Spinal cord (tissue), 10 donors: ENCODE data around the gene CDAN1. TPM values are rescaled to one million over a fixed set of nuclear protein-coding genes. Genes with fewer than 3 reads are reported as not detected.
"Not testable (repeated sequence)": the region's sequence is repeated elsewhere in the genome, so short reads cannot be mapped to it uniquely, and the experiment has no call there.

Source experiments
- DNase-seq, 6 donors: peaks; one replicate each; pipeline versions ENCODE4 v3.0.0 to v3.0.0-alpha.2; 2013 to 2015; ENCODE audit warnings: low spot score in 6 of 6, low read depth in 4 of 6
- H3K27ac ChIP-seq: one replicate; pipeline ENCODE4 v1.5.1; 2013; ENCODE audit warnings: low read depth, low read length, control low read depth
- H3K27me3 ChIP-seq: one replicate; pipeline ENCODE4 v1.6.1; 2013; ENCODE audit warnings: low read length; ENCODE audit not compliant: control insufficient read depth, insufficient read depth
- H3K36me3 ChIP-seq: one replicate; pipeline ENCODE4 v1.6.1; 2013; ENCODE audit warnings: low read length; ENCODE audit not compliant: control insufficient read depth, insufficient read depth
- H3K4me1 ChIP-seq: one replicate; pipeline ENCODE4 v1.6.1; 2013; ENCODE audit warnings: low read length; ENCODE audit not compliant: control insufficient read depth, insufficient read depth
- H3K4me3 ChIP-seq: one replicate; pipeline ENCODE4 v1.5.1; 2013; ENCODE audit warnings: low read depth, low read length, control low read depth
- H3K9me3 ChIP-seq: one replicate; pipeline ENCODE4 v1.6.1; 2013; ENCODE audit warnings: low read length; ENCODE audit not compliant: control insufficient read depth, insufficient read depth
- WGBS: methylation state at CpG from one replicate; pipeline ENCODE4 v1.1.5; 2013; ENCODE audit warnings: missing lambda C conversion rate; ENCODE audit not compliant: insufficient coverage; 5-methylcytosine and 5-hydroxymethylcytosine counted together
- long read RNA-seq, 4 donors: transcript quantifications; one replicate each; lab custom pipeline, GENCODE V29; 2026
- polyA plus RNA-seq, 2 donors: library from polyadenylated mRNA; unstranded; fragments of 120-200 nt; gene quantifications; one replicate each; pipeline ENCODE4 v1.2.1, GENCODE V29; 2013; ENCODE audit not compliant: insufficient read length in 2 of 2
- total RNA-seq, 2 donors: library from RNA; depleted of rRNA in 1 of 2; stranded (reverse); fragments of 120-200 nt in 1 of 2; fragments of >200 nt in 1 of 2; gene quantifications; one replicate each; pipeline versions ENCODE4 v1.2.3 to v1.2.4, GENCODE V29; 2013 to 2014
- donor health status: healthy.

CDAN1 gene, protein sequence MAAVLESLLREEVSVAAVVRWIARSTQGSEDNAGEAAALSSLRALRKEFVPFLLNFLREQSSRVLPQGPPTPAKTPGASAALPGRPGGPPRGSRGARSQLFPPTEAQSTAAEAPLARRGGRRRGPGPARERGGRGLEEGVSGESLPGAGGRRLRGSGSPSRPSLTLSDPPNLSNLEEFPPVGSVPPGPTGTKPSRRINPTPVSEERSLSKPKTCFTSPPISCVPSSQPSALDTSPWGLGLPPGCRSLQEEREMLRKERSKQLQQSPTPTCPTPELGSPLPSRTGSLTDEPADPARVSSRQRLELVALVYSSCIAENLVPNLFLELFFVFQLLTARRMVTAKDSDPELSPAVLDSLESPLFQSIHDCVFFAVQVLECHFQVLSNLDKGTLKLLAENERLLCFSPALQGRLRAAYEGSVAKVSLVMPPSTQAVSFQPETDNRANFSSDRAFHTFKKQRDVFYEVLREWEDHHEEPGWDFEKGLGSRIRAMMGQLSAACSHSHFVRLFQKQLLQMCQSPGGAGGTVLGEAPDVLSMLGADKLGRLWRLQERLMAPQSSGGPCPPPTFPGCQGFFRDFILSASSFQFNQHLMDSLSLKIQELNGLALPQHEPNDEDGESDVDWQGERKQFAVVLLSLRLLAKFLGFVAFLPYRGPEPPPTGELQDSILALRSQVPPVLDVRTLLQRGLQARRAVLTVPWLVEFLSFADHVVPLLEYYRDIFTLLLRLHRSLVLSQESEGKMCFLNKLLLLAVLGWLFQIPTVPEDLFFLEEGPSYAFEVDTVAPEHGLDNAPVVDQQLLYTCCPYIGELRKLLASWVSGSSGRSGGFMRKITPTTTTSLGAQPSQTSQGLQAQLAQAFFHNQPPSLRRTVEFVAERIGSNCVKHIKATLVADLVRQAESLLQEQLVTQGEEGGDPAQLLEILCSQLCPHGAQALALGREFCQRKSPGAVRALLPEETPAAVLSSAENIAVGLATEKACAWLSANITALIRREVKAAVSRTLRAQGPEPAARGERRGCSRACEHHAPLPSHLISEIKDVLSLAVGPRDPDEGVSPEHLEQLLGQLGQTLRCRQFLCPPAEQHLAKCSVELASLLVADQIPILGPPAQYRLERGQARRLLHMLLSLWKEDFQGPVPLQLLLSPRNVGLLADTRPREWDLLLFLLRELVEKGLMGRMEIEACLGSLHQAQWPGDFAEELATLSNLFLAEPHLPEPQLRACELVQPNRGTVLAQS
- total RNA-seq (10 to 100 TPM in 1 of 2 donors, 1 to 10 TPM in 1; 9.9 to 18.4 TPM), polyA plus RNA-seq (10 to 100 TPM; 16.5 to 23.1 TPM)
- long read RNA-seq, donor 1, transcript CDAN1-204 (1 exons, 2,076 nt): major isoform, 9 of 9 reads
- long read RNA-seq, donor 1, partial matches to known transcripts: 0 of 9 reads
- long read RNA-seq, donor 1, other reads (novel, unspliced or antisense): 0 of 9 reads
- long read RNA-seq, donor 2, partial matches to known transcripts: 0 of 3 reads
- long read RNA-seq, donor 2, other reads (novel, unspliced or antisense): 0 of 3 reads
- long read RNA-seq, donor 3, partial matches to known transcripts: 0 of 5 reads
- long read RNA-seq, donor 3, other reads (novel, unspliced or antisense): 0 of 5 reads
- long read RNA-seq, donor 4, transcript CDAN1-204 (1 exons, 2,076 nt): major isoform, 18 of 20 reads
- long read RNA-seq, donor 4, partial matches to known transcripts: 0 of 20 reads
- long read RNA-seq, donor 4, other reads (novel, unspliced or antisense): 0 of 20 reads

DNA sequence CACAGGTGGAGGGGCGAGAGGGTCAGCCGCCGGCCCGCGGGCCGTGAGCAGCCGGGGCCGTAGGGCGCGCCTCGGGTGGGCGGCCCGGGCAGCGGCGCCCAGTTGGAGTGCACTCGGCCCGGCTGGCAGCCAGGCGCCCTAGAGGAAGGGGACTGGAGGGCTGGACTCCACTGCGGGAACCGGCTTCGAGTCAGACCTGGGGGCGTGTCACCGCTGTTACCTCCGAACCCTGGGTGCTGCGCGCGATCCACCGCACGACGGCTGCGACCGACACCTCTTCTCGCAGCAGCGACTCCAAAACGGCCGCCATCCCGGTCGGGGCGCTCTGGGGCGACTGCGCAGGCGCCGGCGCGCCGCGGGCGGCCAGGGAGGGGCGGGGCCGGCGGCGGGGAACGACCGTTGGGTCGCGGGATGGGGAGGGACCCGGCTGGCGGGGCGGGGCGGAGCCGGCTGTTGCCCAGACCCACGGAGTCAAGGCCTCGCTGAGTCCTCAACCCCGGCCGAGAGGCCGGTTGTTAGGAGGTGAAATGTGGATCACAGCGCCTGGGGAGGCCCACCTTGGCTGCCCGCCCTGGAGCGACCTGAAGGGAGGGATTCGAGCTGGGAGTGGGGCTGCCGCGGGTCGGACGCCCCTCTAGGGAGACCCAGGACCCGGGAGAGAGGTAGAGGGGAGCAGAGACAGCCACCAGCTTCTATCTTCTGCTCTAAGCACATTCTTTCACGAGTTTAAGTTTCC, at the start of gene CDAN1:
Gene CDAN1, minus strand, starts transcription at position 336 of the 736 bp plus-strand sequence. Its CDS starts 26 bp downstream, at position 310.
- Histone ChIP-seq H3K36me3 (peaks cover 37% of the 10 kb centered on the region), H3K27me3 (no peaks in the 10 kb centered on the region), H3K9me3 (no peaks in the 10 kb centered on the region), H3K4me3 (peak within 1 kb of the TSS; percentile 73), H3K27ac (peak within 1 kb of the TSS; percentile 92), H3K4me1 (peaks cover 21% of the 10 kb centered on the region)
- WGBS: under 1% methylated on average over 71 of the region's 76 CpGs
- DNase-seq: peak; percentile 60 to 95 (median 78)

GRCh38 chr15:42785569-42785968, 48.6 kb upstream of the CDAN1 start:
- H3K27me3 ChIP-seq: no peaks in the 10 kb centered on the region
- peaks cover 9% of the 10 kb centered on the region for H3K36me3 ChIP-seq
- H3K4me1 ChIP-seq: no peaks in the 10 kb centered on the region
- H3K9me3 ChIP-seq: no peaks in the 10 kb centered on the region
- H3K27ac ChIP-seq: no peak overlapping the region
- H3K4me3 ChIP-seq: no peak overlapping the region
- no peak for DNase-seq
- WGBS: 57% methylated on average over 1 of the region's 2 CpGs

GRCh38 chr15:42784705-42785104, 47.8 kb upstream of the CDAN1 start:
- no peak overlapping the region for H3K27ac ChIP-seq

DNA sequence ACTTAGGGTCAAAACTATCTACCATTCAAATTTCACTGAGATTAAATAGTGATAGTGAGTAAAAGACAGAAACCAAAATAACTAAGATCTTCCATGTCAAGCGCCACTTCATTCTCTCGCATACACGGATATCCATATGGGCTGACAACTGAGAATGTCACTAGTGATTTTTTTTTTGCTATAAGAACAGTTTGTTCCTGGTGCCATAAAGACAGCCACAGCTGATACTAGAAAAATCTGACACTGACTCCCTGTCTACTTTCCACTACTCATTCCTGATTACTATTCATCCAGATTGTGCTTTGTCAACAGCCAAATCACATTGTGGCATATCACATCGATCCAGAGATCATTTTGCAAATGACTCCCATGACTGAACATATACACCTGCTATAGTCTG, 45.8 kb upstream of the CDAN1 start:
- no peaks in the 10 kb centered on the region for H3K27me3 ChIP-seq
- H3K9me3 ChIP-seq: no peaks in the 10 kb centered on the region
- H3K36me3 ChIP-seq: peaks cover 5% of the 10 kb centered on the region
- H3K27ac ChIP-seq: no peak overlapping the region
- no peak overlapping the region for H3K4me3 ChIP-seq
- peak in 1 of 6 donors; percentile 51 for DNase-seq
- no peaks in the 10 kb centered on the region for H3K4me1 ChIP-seq
- no CpG with 5 or more reads among the region's 4 CpGs for WGBS

More at GRCh38 chr15:42784705-42785104, 47.8 kb upstream of the CDAN1 start:
- peaks cover 9% of the 10 kb centered on the region for H3K36me3 ChIP-seq
- no peaks in the 10 kb centered on the region for H3K4me1 ChIP-seq
- WGBS: no CpG with 5 or more reads among the region's 1 CpG
- H3K4me3 ChIP-seq: no peak overlapping the region
- DNase-seq: no peak
- no peaks in the 10 kb centered on the region for H3K27me3 ChIP-seq
- no peaks in the 10 kb centered on the region for H3K9me3 ChIP-seq

DNA sequence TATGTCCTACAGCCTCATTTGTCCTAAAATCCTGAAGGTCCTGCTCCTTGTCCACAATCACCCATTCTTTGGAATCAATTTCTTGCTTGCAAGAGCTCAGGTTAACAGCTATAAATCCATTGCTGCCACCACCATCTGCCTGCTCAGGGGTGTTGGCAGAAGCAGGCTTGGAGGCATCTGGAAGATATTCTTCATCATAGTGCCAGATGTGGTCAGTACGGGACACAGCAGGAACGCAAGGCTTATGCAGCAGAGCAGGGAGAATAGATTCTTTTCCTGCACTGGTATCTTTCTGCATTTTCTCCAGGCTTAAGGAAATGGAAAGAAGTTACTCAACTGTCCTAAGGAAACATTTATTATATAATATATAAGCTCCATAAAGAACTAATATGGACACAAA, 38.5 kb upstream of the CDAN1 start:
- no CpG with 5 or more reads among the region's 2 CpGs for WGBS
- Histone ChIP-seq H3K4me1 (no peaks in the 10 kb centered on the region), H3K27me3 (no peaks in the 10 kb centered on the region)

GRCh38 chr15:42772901-42773300, 36.0 kb upstream of the CDAN1 start:
- H3K36me3 ChIP-seq: peaks cover 8% of the 10 kb centered on the region
- H3K27me3 ChIP-seq: no peaks in the 10 kb centered on the region
- no peak overlapping the region for H3K4me3 ChIP-seq
- WGBS: 86% methylated on average over 1 of the region's 2 CpGs
- DNase-seq: no peak
- H3K4me1 ChIP-seq: no peaks in the 10 kb centered on the region
- no peaks in the 10 kb centered on the region for H3K9me3 ChIP-seq
- no peak overlapping the region for H3K27ac ChIP-seq

More for the DNA sequence above, 38.5 kb upstream of the CDAN1 start:
- H3K9me3 ChIP-seq: no peaks in the 10 kb centered on the region
- H3K4me3 ChIP-seq: no peak overlapping the region
- DNase-seq: no peak
- H3K36me3 ChIP-seq: peaks cover 8% of the 10 kb centered on the region
- H3K27ac ChIP-seq: no peak overlapping the region

- no peaks in the 10 kb centered on the region for H3K9me3 ChIP-seq
- H3K27ac ChIP-seq: no peak overlapping the region
- H3K36me3 ChIP-seq: peaks cover 4% of the 10 kb centered on the region
- no CpG with 5 or more reads among the region's 2 CpGs for WGBS
- H3K4me3 ChIP-seq: no peak overlapping the region
- no peaks in the 10 kb centered on the region for H3K27me3 ChIP-seq
- DNase-seq: peak in 2 of 6 donors; percentile 11 to 66
- no peaks in the 10 kb centered on the region for H3K4me1 ChIP-seq
Observed at GRCh38 chr15:42772144-42772543, 35.2 kb upstream of the CDAN1 start.

GRCh38 chr15:42766109-42766508, 29.2 kb upstream of the CDAN1 start:
- WGBS: no CpG with 5 or more reads among the region's 4 CpGs
- H3K9me3 ChIP-seq, H3K36me3 ChIP-seq, H3K4me3 ChIP-seq, H3K27ac ChIP-seq, H3K27me3 ChIP-seq, DNase-seq, H3K4me1 ChIP-seq: not testable (repeated sequence)
